CD4-positive, alpha-beta T cell treated with Interleukin-17A for 4 hours (primary cell): ENCODE results near the gene SLC1A4.
"Not testable (repeated sequence)": the region's sequence is repeated elsewhere in the genome, so short reads cannot be mapped to it uniquely, and the experiment has no call there.

Experiments used
- DNase-seq: peaks from one replicate; pipeline ENCODE4 v3.0.0-alpha.2; 2020; ENCODE audit warnings: mixed read lengths

Gene SLC1A4

GRCh38 chr2:64989126-64989981 lies at the start of gene SLC1A4:
SLC1A4 (plus strand) TSS chr2:64989399; CDS start chr2:64989644, 245 bp downstream.
- peak; percentile 83 for DNase-seq

- no peak for DNase-seq
Observed at GRCh38 chr2:64941143-64941542, 48.1 kb upstream of the SLC1A4 start.

DNA sequence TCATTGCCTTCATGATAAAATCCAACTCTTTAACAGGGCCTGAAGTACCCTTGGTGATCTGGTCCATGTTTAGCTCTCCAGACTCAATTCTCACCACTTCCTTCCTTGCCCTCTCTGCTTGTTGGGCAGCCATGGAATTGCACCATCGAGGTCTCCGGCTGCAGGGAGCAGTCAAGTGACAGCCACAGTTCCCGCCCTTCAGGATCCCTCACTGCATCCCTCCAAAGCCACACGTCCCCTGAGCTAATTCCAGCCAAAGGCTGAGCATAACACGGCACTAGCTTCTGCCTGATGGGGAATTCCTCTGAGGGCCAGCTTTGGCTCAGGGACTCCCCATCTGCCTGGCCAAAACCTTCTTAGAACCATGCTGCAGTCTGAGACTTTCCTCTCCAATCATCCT lies 47.4 kb upstream of the SLC1A4 start:
- DNase-seq: no peak

- no peak for DNase-seq
Observed at GRCh38 chr2:64942693-64943092, 46.5 kb upstream of the SLC1A4 start.

DNA sequence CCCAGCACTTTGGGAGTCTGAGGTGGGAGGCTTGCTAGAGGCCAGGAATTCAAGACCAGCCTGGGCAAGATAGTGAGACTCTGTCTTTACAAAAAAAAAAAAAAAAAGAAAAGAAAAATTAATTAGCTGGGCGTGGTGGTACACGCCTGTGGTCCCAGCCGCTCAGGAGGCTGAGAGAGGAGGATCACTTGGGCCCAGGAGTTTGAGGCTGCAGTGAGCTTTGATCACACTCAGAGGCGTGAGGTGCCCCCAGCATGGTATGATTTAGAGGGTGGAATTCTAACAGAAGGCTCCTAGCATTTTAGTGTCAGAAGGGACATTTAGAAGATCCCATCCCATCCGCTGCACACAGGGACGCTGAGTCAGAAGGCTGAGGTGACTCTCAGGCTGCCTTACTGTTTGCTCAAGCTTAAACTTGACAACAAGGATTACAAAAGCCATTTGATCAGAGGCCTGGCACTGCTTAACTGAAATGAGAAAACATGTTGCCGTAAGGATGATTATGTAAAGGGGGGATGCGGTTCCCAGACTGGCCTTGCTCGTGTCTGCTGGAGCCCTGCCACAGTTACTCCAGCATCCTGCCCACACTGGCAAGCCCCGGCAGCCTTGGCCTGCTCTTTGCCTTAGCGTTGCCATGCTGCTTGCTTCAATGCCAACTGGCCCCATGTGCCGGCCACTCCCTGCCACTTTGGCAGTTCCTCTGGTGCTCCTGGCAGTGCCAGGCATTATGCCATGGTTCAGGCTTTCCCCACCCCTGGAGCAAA lies 45.6 kb upstream of the SLC1A4 start:
- DNase-seq: no peak

- DNase-seq: no peak
Observed at GRCh38 chr2:64944484-64944883, 44.7 kb upstream of the SLC1A4 start.

DNA sequence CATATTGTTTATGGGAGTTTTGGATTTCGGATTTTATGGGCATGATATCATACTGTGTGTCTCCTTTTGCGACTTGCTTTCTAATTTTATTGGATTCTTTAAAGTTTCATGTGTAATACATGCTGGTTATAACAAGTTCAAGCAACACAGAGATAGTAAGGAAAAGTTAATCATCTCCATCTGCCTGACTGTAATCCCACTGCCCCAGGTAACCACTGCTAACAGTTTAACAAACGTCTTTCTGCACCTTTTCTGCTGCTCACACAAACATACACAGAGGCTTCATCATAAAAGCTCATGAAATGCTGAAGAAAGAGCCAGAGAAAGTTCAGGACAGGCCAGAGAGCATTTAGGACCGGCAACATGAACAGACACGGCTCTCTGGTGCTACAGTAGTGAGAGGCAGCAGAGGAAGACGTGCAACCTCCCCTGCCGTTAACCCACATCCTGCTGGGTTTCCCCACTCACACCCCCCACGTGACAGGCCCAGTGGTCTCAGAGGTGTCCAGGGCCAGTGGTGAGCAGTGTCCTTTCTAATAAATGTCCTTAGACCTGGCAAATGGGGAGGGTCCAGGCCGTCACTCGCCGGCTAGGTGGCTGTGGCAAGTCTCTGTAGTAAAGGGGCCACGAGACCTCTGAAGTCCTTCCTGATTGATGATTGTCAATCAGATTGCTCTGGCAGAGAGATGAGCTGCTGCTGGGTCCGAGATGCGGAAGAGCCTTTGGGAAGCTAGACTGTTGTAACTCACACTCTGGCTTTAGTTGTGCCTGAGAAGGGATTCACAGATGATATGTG lies 43.0 kb upstream of the SLC1A4 start:
- DNase-seq: peak; percentile 66

GRCh38 chr2:64946769-64947247 lies 42.4 kb upstream of the SLC1A4 start:
- no peak for DNase-seq

GRCh38 chr2:64947885-64948284 lies 41.3 kb upstream of the SLC1A4 start:
- no peak for DNase-seq

DNA sequence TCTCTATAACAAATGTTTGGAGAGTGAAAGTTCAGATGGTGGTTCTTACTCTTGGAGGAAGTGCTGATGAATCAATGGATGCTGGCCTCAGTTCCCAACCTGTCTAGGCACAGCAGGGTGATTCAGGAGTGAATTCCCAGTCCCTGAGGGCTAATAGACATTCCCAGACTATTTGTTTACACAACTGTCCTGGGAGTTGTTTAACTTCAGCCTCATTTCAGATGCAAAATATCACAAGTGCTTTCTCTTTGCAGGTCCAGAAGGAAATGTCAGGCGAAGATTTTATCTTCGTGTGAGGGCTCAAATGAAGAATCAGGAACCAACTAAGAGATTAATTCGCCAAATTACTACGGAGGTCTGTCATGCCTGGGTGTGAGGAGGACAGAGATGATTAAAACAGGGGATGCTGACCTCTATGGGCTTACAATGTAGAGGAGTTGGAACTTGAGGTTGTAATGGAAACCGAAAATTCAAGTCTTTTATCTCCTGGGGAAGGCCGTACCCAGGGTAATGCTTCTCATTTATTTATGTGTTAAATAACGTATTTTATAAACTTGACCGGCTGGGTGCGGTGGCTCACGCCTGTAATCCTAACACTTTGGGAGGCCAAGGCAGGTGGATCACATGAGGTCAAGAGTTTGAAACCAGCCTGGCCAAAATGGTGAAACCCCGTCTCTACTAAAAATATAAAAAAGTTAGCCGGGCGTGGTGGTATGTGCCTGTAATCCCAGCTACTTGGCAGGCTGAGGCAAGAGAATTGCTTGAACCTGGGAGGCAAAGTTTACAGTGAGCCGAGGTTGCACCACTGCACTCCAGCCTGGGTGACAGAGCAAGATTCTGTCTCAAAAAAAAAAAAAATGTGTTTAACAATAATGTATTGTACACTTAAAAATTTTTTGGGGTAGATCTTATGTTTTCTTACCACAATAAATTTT lies 38.7 kb upstream of the SLC1A4 start:
- no peak for DNase-seq

DNA sequence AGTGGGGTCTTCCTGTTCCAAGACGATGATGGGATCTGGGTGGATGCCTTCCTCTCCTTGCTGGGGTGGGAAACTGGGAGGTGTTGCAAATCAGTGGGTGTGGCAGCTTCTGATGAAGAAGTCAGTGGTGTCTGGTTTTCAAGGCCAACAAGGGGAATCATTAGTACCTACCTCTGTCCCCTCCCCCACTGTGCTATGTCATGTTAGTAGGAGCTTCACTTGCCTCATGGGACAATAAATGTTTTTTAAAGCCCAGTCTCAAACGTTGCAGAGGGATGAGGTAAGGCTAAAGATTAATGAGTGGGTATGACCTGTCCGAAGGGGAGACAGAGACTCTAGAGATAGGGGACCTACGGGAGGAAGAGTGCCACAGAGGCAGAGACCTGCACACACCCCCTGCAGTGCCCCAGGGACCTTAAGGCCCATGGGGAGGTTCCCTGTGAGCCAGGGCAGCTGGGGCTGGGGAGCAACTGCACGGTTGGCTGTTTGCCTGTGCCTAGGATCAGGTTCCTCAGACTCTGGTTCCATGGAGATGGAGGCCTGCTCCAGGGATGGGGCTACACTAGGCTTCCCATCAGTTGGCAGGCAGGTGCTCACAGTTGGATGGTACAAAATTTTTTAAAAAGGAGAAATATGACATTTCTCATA lies 37.8 kb upstream of the SLC1A4 start:
- DNase-seq: no peak

- no peak for DNase-seq
Observed at GRCh38 chr2:64952096-64952495, 37.1 kb upstream of the SLC1A4 start.

- no peak for DNase-seq
Observed at GRCh38 chr2:64952511-64953482, 36.4 kb upstream of the SLC1A4 start.

GRCh38 chr2:64955467-64955866 lies 33.7 kb upstream of the SLC1A4 start:
- no peak for DNase-seq

DNA sequence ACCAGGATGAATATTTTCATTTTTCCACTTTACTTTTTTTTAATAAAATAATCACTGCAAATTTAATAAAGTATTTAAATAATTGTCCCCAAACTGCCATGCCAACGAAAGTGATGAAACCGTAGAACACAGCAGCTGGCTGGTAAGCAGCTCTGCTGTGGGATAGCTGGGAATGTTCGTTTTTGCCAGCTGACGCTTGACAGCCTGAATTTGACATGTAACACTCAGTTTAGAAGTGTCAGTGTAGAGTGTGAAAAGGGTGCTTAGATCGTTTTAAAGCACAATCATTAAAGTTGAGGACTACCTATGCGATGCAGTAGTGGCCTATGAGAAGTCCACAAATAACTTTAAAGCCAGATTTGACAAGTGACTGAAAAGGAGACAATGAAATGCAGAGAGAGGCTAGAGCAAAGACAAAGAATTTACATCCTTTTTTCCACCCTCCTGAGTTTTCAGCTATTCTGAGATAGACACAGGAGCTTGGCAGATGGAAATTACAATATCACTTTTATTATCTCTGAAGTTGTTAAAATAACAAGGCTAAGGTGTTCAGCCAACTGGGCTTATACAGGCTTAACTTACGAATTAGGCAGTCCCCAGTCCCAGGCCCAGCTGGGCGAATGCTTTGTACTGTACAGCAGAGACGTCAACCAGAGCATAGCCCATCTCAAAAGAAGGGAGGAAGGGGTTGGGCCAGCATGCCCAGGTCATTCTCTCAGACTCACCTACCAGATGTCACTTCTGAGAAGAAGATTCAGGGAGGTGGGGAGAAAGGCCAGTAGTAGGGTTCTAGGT lies 31.9 kb upstream of the SLC1A4 start:
- DNase-seq: no peak

- no peak for DNase-seq
Observed at GRCh38 chr2:64958556-64958955, 30.6 kb upstream of the SLC1A4 start.

GRCh38 chr2:64960819-64961218 lies 28.4 kb upstream of the SLC1A4 start:
- DNase-seq: no peak

DNA sequence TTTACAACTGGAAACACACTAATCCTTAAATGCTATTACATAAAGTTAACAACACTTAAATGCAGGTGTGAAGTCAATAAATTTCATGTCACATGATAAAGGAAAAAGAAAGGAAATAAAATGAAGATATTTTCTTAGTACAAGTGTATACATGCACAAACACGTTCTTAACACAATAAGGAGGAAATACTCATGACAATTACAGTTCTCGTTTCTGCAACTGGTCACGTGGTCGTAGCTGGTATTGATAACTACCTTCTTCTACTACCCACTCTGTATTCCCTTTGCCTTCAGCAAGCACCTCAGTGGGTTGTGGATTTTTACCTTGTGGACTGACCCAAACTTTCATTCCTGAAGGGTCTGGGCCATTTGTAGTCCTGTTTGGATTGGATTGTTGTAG lies 26.1 kb upstream of the SLC1A4 start:
- DNase-seq: not testable (repeated sequence)

GRCh38 chr2:64963719-64964118 lies 25.5 kb upstream of the SLC1A4 start:
- no peak for DNase-seq
